OCI-LY7 (cell line): ENCODE data around the gene RDH8. TPM values are rescaled to one million over a fixed set of nuclear protein-coding genes. Genes with fewer than 3 reads are reported as not detected.
A peak's percentile ranks its signal among the peaks of the same experiment; 100 is the strongest.

Experiments
- BruUV-seq: library from RNA; stranded (reverse); fragments of 400-500 nt; replicated peaks from 2 replicates; lab custom pipeline; 2021; lab: Mats Ljungman, UMichigan
- CTCF ChIA-PET: fragments of 300-600 bp; sonication (Branson Sonifier 250); formaldehyde crosslinking; loops from one replicate; lab custom pipeline; 2022; ENCODE audit warnings: antibody characterized with exemption; ENCODE audit not compliant: unreplicated experiment; lab: Charles Lee
- POLR2A ChIA-PET: fragments of 300-600 bp; sonication (Branson Sonifier 250); formaldehyde crosslinking; loops from one replicate; lab custom pipeline; 2022; ENCODE audit warnings: antibody characterized with exemption; lab: Charles Lee
- DNase-seq: peaks from one replicate; pipeline ENCODE4 v3.0.0-alpha.2; 2015; ENCODE audit warnings: low spot score
- H2AFZ ChIP-seq: fragments of 200-600 bp; sonication (generic), shearing (Covaris generic); 2 replicates; pipeline ENCODE4 v1.6.1; 2014; ENCODE audit warnings: mild to moderate bottlenecking, antibody characterized with exemption, low read length, moderate library complexity
- H3K27ac ChIP-seq: fragments of 200-600 bp; sonication (generic); 2 replicates; pipeline ENCODE4 v1.5.1; 2014; ENCODE audit warnings: mixed run types, low read depth, mild to moderate bottlenecking, moderate library complexity, low read length, inconsistent platforms; ENCODE audit not compliant: poor library complexity, severe bottlenecking
- H3K36me3 ChIP-seq: fragments of 200-600 bp; sonication (generic); 2 replicates; pipeline ENCODE4 v1.6.1; 2014; ENCODE audit warnings: mild to moderate bottlenecking, antibody characterized with exemption, low read length, moderate library complexity, mixed read lengths; ENCODE audit not compliant: insufficient read depth
- H3K4me1 ChIP-seq: fragments of 200-600 bp; sonication (generic); 2 replicates; pipeline ENCODE4 v1.5.1; 2014; ENCODE audit warnings: mild to moderate bottlenecking, low read length; ENCODE audit not compliant: insufficient read depth, poor library complexity, severe bottlenecking
- H3K4me2 ChIP-seq: fragments of 200-600 bp; sonication (generic); 2 replicates; pipeline ENCODE4 v1.6.1; 2014; ENCODE audit warnings: mild to moderate bottlenecking, low read length
- H3K4me3 ChIP-seq: fragments of 200-600 bp; sonication (generic); 2 replicates; pipeline ENCODE4 v1.5.1; 2014; ENCODE audit warnings: mild to moderate bottlenecking, low read depth, low read length; ENCODE audit not compliant: poor library complexity, severe bottlenecking
- H3K79me2 ChIP-seq: fragments of 200-600 bp; sonication (generic); 2 replicates; pipeline ENCODE4 v1.6.1; 2016; ENCODE audit warnings: low read depth, mild to moderate bottlenecking, low read length, moderate library complexity, mixed read lengths; ENCODE audit not compliant: insufficient read depth
- H3K9me2 ChIP-seq: fragments of 200-600 bp; sonication (generic); 2 replicates; pipeline ENCODE4 v1.6.1; 2016; ENCODE audit warnings: mild to moderate bottlenecking, low read length, mixed read lengths; ENCODE audit not compliant: insufficient read depth
- H3K9me3 ChIP-seq: fragments of 200-600 bp; sonication (generic); 2 replicates; pipeline ENCODE4 v1.6.1; 2014; ENCODE audit warnings: mild to moderate bottlenecking, mixed run types, low read length, mixed read lengths
- H4K20me1 ChIP-seq: fragments of 200-600 bp; sonication (generic); 2 replicates; pipeline ENCODE4 v1.6.1; 2014; ENCODE audit warnings: mild to moderate bottlenecking, antibody characterized with exemption, low read length, moderate library complexity, mixed read lengths; ENCODE audit not compliant: insufficient read depth
- EZH2phosphoT487 ChIP-seq: fragments of 200-600 bp; sonication (generic); IDR thresholded peaks from 2 replicates; pipeline ENCODE4 v1.6.1; 2018; ENCODE audit warnings: low read depth, borderline replicate concordance, mild to moderate bottlenecking, mixed run types, antibody characterized with exemption, low read length, moderate library complexity, mixed read lengths
- intact Hi-C: fragments of 100-400 bp; cut with micrococcal nuclease; formaldehyde crosslinking; loops from one replicate; pipeline ENCODE4 v1.10.0; 2022; ENCODE audit not compliant: unreplicated experiment
- total RNA-seq, 2 experiments: library from RNA; depleted of rRNA in 1 of 2; stranded (reverse); fragments of >200 nt in 1 of 2; shearing (Covaris generic) in 1 of 2; gene quantifications; 2 replicates each; pipeline ENCODE4 v1.2.3, GENCODE V29; 2014 to 2022
- TF ChIP-seq, protein P1 (sequence below): fragments of 200-600 bp; sonication (generic); conservative IDR thresholded peaks from 2 replicates; pipeline ENCODE4 v1.5.1; 2014; ENCODE audit warnings: mild to moderate bottlenecking, antibody characterized with exemption, low read length, moderate library complexity, mixed read lengths

RDH8 gene
- total RNA-seq, 2 experiments from 2014 or later: not detected

DNA sequence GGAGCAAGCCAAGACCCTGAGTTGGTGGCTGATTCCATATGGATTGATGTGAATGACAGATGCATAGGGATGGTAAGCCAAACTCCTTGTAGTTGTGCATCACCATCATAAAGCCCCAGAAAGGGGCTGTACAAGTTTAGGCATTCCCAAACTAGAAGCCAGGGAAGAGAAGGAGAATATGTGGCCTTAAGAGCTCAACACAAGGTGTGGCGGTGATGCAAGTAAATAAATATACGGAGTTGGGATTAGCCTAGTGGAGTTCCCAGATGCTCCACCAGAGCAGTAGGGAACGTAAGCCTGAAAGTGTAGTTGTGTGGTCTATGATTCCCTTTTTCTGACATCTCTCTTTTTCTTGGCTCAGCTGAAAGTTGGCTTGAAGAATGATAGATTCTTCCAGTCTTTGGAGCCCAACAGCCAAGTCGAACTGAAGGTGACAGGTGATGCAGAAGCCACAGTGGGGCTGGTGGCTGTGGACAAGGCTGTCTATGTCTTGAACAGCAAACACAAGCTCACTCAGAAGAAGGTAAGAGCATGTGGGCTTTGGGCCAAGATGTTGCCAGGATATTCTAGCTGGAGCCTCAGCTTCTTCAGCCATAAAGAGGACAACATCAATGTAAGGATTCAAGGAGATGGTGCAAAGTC lies 30.1 kb downstream of the RDH8 start:
- TF ChIP-seq, protein P1, sequence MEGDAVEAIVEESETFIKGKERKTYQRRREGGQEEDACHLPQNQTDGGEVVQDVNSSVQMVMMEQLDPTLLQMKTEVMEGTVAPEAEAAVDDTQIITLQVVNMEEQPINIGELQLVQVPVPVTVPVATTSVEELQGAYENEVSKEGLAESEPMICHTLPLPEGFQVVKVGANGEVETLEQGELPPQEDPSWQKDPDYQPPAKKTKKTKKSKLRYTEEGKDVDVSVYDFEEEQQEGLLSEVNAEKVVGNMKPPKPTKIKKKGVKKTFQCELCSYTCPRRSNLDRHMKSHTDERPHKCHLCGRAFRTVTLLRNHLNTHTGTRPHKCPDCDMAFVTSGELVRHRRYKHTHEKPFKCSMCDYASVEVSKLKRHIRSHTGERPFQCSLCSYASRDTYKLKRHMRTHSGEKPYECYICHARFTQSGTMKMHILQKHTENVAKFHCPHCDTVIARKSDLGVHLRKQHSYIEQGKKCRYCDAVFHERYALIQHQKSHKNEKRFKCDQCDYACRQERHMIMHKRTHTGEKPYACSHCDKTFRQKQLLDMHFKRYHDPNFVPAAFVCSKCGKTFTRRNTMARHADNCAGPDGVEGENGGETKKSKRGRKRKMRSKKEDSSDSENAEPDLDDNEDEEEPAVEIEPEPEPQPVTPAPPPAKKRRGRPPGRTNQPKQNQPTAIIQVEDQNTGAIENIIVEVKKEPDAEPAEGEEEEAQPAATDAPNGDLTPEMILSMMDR: no peak
- TF ChIP-seq EZH2phosphoT487: no peak
- no peak overlapping the region for H3K27ac ChIP-seq
- no peaks in the 10 kb centered on the region for H3K79me2 ChIP-seq
- intact Hi-C loops: no loop called here
- H2AFZ ChIP-seq: no peak overlapping the region
- no peaks in the 10 kb centered on the region for H3K9me3 ChIP-seq
- no peak overlapping the region for H3K4me3 ChIP-seq
- ChIA-PET CTCF (no interaction called here), POLR2A (no interaction called here)
- DNase-seq: no peak
- H3K36me3 ChIP-seq: no peaks in the 10 kb centered on the region
- H3K4me2 ChIP-seq: no peak overlapping the region
- H3K4me1 ChIP-seq: no peaks in the 10 kb centered on the region
- no peaks in the 10 kb centered on the region for H4K20me1 ChIP-seq
- no peaks in the 10 kb centered on the region for H3K9me2 ChIP-seq
- BruUV-seq: no TSS peak

GRCh38 chr19:10044390-10044789 lies 31.1 kb downstream of the RDH8 start:
- Histone ChIP-seq H3K79me2 (no peaks in the 10 kb centered on the region), H3K27ac (no peak overlapping the region), H3K4me2 (no peak overlapping the region), H3K9me3 (no peaks in the 10 kb centered on the region), H4K20me1 (no peaks in the 10 kb centered on the region), H3K9me2 (no peaks in the 10 kb centered on the region), H3K4me3 (no peak overlapping the region), H2AFZ (no peak overlapping the region; the same call in 1 of the 2 replicates), H3K36me3 (no peaks in the 10 kb centered on the region), H3K4me1 (no peaks in the 10 kb centered on the region)
- BruUV-seq: no TSS peak
- intact Hi-C loops: no loop called here
- TF ChIP-seq EZH2phosphoT487: no peak
- TF ChIP-seq, protein P1: no peak
- CTCF ChIA-PET: no interaction called here
- DNase-seq: peak; percentile 44
- POLR2A ChIA-PET: no interaction called here

- Histone ChIP-seq H3K4me2 (no peak overlapping the region), H4K20me1 (no peaks in the 10 kb centered on the region), H3K4me3 (no peak overlapping the region), H3K9me2 (no peaks in the 10 kb centered on the region), H3K9me3 (no peaks in the 10 kb centered on the region), H2AFZ (no peak overlapping the region), H3K79me2 (no peaks in the 10 kb centered on the region), H3K36me3 (no peaks in the 10 kb centered on the region), H3K4me1 (no peaks in the 10 kb centered on the region), H3K27ac (no peak overlapping the region)
- intact Hi-C loops: no loop called here
- no peak for TF ChIP-seq EZH2phosphoT487
- TF ChIP-seq, protein P1: no peak
- no TSS peak for BruUV-seq
- no peak for DNase-seq
- POLR2A ChIA-PET: no interaction called here
- CTCF ChIA-PET: no interaction called here
Observed at GRCh38 chr19:10045371-10045770, 32.1 kb downstream of the RDH8 start.
